Measurements from ENCODE around the gene RERE.
A peak's percentile ranks its signal among the peaks of the same experiment; 100 is the strongest.

RERE gene

DNA sequence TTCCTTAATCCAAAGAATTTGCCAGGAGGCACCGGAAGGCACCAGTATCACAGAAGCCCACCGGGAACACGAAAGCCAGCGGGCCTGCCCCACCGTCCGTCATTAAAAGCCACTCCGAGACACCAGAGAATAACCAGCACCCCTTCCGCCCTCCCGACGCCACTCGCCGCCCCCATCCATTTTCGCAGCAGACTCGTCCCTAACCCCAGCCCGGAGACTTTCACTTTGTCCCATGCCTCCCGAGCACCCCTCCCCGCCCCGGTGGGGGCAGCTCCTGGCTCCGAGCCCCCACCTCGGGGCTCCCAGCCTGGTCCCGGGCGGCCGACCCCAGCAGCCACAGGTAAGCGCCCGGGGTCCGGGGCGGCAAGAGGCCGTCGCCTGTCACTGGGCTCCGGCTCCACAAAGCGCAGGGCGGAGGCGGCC lies 394.2 kb downstream of the RERE start (continued):
- TF ChIP-seq, protein P1, sequence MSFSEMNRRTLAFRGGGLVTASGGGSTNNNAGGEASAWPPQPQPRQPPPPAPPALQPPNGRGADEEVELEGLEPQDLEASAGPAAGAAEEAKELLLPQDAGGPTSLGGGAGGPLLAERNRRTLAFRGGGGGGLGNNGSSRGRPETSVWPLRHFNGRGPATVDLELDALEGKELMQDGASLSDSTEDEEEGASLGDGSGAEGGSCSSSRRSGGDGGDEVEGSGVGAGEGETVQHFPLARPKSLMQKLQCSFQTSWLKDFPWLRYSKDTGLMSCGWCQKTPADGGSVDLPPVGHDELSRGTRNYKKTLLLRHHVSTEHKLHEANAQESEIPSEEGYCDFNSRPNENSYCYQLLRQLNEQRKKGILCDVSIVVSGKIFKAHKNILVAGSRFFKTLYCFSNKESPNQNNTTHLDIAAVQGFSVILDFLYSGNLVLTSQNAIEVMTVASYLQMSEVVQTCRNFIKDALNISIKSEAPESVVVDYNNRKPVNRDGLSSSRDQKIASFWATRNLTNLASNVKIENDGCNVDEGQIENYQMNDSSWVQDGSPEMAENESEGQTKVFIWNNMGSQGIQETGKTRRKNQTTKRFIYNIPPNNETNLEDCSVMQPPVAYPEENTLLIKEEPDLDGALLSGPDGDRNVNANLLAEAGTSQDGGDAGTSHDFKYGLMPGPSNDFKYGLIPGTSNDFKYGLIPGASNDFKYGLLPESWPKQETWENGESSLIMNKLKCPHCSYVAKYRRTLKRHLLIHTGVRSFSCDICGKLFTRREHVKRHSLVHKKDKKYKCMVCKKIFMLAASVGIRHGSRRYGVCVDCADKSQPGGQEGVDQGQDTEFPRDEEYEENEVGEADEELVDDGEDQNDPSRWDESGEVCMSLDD (tag by site-specific recombination; IDR thresholded peaks at IDR 0.05) = peak; percentile 46; the same call in 1 of the 2 replicates
- TF ChIP-seq, protein P2, sequence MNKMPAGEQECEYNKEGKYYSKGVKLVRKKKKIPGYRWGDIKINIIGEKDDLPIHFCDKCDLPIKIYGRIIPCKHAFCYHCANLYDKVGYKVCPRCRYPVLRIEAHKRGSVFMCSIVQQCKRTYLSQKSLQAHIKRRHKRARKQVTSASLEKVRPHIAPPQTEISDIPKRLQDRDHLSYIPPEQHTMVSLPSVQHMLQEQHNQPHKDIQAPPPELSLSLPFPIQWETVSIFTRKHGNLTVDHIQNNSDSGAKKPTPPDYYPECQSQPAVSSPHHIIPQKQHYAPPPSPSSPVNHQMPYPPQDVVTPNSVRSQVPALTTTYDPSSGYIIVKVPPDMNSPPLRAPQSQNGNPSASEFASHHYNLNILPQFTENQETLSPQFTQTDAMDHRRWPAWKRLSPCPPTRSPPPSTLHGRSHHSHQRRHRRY (tag by site-specific recombination; IDR thresholded peaks at IDR 0.05) = no peak
- TF ChIP-seq, protein P3, sequence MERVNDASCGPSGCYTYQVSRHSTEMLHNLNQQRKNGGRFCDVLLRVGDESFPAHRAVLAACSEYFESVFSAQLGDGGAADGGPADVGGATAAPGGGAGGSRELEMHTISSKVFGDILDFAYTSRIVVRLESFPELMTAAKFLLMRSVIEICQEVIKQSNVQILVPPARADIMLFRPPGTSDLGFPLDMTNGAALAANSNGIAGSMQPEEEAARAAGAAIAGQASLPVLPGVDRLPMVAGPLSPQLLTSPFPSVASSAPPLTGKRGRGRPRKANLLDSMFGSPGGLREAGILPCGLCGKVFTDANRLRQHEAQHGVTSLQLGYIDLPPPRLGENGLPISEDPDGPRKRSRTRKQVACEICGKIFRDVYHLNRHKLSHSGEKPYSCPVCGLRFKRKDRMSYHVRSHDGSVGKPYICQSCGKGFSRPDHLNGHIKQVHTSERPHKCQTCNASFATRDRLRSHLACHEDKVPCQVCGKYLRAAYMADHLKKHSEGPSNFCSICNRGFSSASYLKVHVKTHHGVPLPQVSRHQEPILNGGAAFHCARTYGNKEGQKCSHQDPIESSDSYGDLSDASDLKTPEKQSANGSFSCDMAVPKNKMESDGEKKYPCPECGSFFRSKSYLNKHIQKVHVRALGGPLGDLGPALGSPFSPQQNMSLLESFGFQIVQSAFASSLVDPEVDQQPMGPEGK (tag by site-specific recombination; IDR thresholded peaks at IDR 0.05) = peak; percentile 71
- TF ChIP-seq BCL11B (tag by site-specific recombination; IDR thresholded peaks at IDR 0.05; ENCODE audit: low read depth) = no peak
- 0 out of 2 replicates have a peak, but pooled peaks have one; percentile 24 for TF ChIP-seq SP2 (tag by site-specific recombination; IDR thresholded peaks at IDR 0.05)
- TF ChIP-seq ZNF658 (tag by site-specific recombination; IDR thresholded peaks at IDR 0.05) = no peak
- peak; percentile 25; the same call in 1 of the 2 replicates for TF ChIP-seq ZEB2 (tag by site-specific recombination; IDR thresholded peaks at IDR 0.05)
- no peak for TF ChIP-seq ZNF521 (tag by site-specific recombination; IDR thresholded peaks at IDR 0.05)
- no peak for TF ChIP-seq ZNF311 (tag by site-specific recombination; IDR thresholded peaks at IDR 0.05; ENCODE audit: borderline replicate concordance)
- TF ChIP-seq, protein P4, sequence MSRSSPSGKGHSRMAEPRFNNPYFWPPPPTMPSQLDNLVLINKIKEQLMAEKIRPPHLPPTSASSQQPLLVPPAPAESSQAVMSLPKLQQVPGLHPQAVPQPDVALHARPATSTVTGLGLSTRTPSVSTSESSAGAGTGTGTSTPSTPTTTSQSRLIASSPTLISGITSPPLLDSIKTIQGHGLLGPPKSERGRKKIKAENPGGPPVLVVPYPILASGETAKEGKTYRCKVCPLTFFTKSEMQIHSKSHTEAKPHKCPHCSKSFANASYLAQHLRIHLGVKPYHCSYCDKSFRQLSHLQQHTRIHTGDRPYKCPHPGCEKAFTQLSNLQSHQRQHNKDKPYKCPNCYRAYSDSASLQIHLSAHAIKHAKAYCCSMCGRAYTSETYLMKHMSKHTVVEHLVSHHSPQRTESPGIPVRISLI (tag by site-specific recombination; IDR thresholded peaks at IDR 0.05) = no peak
- no peak for TF ChIP-seq ZNF610 (tag by site-specific recombination; IDR thresholded peaks at IDR 0.05; ENCODE audit: borderline replicate concordance)

DNA sequence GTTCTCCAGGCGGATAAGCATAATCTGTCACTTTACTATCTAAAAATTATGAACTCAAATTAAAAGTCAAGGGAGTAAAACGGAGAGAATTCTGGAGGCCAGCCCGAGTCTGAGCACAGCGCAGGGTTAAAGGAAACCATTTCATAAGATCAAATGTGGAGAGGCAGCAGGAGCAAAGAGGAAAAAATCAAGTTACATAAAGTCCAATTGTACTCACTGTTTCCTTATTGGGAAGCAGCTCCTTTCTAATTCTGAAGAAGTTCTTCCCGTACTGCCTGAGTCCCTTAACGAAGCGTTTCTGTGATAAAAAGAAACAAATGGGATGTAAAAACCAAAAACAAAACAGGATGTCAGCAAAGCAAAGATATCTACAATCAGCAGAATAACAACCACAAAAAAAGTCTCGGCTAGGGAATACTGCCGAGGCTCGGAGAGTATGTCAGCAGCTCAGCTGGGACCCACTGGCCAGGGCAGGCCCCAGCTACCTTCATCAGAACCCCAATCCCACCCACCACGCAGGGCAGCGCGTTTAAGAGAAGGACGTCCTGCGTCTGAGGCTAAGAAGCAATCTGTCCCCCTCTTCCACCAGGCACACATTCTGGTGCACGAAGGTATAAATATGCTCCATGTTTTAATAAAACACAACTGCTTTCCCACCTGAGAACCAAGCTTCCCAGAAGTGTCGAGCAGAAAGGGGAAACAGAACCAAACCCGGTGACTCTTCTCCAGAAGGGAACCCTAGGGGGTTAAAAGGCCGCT lies 394.8 kb downstream of the RERE start:
- H3K4me1 ChIP-seq (ENCODE audit: control insufficient read depth, insufficient read depth, low read length) = peaks cover 10% of the 10 kb centered on the region; the same call in 1 of the 2 replicates
- H3K4me3 ChIP-seq (ENCODE audit: low read depth, low read length) = peak overlapping the region; percentile 70
- CTCF ChIA-PET = interaction anchor here (0.6 to 1.3 kb wide), 8 partner anchors 8 to 123 kb away, joined by 3 to 5 read pairs (median 3); no protein-coding TSS in a partner anchor

More for the DNA sequence above, 394.8 kb downstream of the RERE start:
- POLR2A ChIA-PET = interaction anchor here (0.8 to 1.4 kb wide), 3 partner anchors 10 to 103 kb away, joined by 3 to 4 read pairs (median 3); no protein-coding TSS in a partner anchor
- TF ChIP-seq ZNF416 (tag by site-specific recombination; IDR thresholded peaks at IDR 0.05) = no peak
- TF ChIP-seq, protein P5, sequence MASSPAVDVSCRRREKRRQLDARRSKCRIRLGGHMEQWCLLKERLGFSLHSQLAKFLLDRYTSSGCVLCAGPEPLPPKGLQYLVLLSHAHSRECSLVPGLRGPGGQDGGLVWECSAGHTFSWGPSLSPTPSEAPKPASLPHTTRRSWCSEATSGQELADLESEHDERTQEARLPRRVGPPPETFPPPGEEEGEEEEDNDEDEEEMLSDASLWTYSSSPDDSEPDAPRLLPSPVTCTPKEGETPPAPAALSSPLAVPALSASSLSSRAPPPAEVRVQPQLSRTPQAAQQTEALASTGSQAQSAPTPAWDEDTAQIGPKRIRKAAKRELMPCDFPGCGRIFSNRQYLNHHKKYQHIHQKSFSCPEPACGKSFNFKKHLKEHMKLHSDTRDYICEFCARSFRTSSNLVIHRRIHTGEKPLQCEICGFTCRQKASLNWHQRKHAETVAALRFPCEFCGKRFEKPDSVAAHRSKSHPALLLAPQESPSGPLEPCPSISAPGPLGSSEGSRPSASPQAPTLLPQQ (tag by site-specific recombination; IDR thresholded peaks at IDR 0.05) = peak; percentile 93
- no peak for TF ChIP-seq PRDM1 (tag by site-specific recombination; IDR thresholded peaks at IDR 0.05)
- TF ChIP-seq, protein P6, sequence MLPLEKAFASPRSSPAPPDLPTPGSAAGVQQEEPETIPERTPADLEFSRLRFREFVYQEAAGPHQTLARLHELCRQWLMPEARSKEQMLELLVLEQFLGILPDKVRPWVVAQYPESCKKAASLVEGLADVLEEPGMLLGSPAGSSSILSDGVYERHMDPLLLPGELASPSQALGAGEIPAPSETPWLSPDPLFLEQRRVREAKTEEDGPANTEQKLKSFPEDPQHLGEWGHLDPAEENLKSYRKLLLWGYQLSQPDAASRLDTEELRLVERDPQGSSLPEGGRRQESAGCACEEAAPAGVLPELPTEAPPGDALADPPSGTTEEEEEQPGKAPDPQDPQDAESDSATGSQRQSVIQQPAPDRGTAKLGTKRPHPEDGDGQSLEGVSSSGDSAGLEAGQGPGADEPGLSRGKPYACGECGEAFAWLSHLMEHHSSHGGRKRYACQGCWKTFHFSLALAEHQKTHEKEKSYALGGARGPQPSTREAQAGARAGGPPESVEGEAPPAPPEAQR (tag by site-specific recombination; IDR thresholded peaks at IDR 0.05) = no peak
- peak; percentile 92 for TF ChIP-seq ZFP69B (tag by site-specific recombination; IDR thresholded peaks at IDR 0.05)
- peak; percentile 84 for TF ChIP-seq ZNF335 (tag by site-specific recombination; conservative IDR thresholded peaks at IDR 0.05)
- TF ChIP-seq ZNF202 (tag by site-specific recombination; IDR thresholded peaks at IDR 0.05; ENCODE audit: borderline replicate concordance) = no peak
- no peak for TF ChIP-seq ZNF621 (tag by site-specific recombination; IDR thresholded peaks at IDR 0.05)
- TF ChIP-seq ZNF266 (tag by site-specific recombination; IDR thresholded peaks at IDR 0.05; ENCODE audit: low read depth) = no peak
- no peak for TF ChIP-seq ZFP3 (tag by site-specific recombination; IDR thresholded peaks at IDR 0.05; ENCODE audit: low read depth)
- H3K9me3 ChIP-seq (ENCODE audit: control insufficient read depth, insufficient read depth, low read depth, low read length) = no peaks in the 10 kb centered on the region
- peak overlapping the region; percentile 87; the same call in 1 of the 2 replicates for H3K27ac ChIP-seq (ENCODE audit: extremely low read depth, low read depth, low read length)
- peaks cover 0 to 27% of the 10 kb centered on the region in 2 experiments; a peak in 2 of 3 replicates for H3K36me3 ChIP-seq (ENCODE audit: control insufficient read depth in 2 of 2, insufficient read depth in 1 of 2, low read length in 2 of 2)

Measured in HEK293 (cell line).